Activated T-cell treated with anti-CD3 and anti-CD28 coated beads for 1 hour (primary cell): Measurements from ENCODE around the gene DSP.

Experiments used
- DNase-seq: peaks from one replicate; pipeline ENCODE4 v3.0.0-alpha.2; 2020; ENCODE audit warnings: low read depth

The DSP gene

DNA sequence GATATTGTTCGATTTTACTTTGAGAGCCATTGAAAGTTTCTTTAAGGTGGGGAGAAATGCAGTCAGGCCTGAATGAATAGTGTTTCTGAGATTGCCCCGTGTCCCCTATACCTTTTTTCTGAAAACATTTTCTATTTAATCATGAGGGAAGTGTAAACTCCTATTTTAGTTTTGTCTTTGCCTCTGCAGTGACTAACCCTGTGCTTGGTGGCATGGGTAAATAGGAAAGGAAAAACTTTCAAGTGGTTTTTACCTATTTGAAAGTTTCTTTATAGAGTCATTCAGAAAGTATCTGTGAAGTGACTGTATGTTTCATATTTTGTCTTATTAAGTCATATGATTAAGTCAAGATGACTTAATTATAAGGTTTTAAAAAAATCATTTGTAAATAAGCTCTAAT lies 63.0 kb downstream of the DSP start:
- no peak for DNase-seq

DNA sequence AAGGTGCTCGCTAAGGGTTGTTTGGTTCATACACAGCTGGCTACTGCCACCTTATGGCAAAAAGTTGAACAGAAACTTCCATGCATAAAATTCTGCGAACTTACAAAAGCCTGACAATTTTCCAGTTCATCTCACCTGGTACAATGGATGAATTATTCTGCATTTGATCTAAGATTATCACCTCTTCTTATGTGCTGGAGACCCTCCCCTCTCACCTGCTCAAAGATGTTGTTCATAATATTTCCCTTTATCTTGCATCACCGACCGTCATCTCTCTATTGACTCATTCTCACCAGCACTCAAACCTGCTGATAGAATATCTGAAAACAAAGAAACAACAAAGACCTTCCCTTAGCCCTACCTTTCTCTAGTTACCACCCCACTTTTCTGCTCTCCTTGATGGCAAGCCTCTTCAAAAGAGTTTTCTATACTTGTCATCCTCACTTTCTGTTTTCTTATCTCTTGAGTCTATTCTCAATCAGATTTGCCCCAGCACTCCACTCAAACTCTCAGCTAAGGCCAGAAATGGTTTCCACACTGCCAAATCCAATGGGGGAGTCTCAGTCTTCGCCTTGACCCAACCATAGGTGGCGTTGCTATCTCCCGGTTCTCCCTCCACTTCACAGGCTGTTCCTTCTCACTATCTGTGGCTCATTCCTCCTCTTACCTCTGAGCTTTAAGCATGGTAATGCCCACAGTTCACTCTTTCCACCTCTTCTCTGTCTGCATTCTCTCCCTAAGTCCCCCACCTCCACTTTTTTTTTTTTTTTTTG lies 74.3 kb downstream of the DSP start:
- DNase-seq: no peak

DNA sequence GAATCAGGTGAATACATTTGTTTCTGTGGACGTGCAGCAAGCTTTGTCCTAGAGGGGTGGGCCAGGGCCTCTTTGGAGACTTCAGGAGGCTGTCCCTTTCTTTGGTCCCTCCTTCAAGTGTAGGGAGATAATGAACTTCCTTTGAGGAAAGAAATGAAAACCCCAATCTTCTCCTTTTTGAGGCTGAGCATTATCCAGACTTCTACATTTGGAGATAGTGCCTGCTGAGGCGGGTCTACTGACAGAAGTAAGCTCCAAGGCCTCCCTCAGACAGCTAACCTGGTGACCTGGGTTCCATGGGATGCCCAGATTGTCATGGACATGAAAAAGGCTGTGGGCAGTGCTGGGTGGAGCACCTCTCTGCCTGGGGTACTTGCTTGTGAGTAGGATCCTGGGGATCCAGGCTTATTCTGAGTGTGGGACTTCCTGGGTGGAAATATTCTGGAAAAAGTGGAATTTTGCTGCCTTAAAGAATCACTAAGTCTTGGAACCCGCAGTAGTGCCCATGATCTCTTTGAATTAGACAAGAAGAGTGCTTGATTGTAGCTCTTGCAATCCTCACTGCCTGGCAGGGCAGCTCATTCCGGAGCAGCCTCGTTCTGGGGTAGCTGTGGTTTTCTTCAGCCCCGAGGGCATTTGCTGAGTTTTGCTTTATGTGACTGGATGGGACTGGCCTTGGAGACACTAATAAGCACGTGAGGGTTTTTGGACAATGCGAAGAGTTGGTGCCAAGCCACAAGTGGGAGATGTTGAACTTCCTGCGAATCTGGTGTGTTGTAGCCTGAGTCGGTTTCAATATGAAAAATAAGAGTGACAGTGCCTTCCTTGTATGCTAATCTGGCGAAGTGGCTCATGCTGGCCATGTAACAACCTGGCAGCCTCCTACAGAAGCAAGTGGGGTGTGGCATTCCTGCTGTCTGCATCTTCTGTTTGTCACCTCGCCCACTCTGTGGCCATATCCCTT lies 76.6 kb downstream of the DSP start:
- DNase-seq: no peak

DNA sequence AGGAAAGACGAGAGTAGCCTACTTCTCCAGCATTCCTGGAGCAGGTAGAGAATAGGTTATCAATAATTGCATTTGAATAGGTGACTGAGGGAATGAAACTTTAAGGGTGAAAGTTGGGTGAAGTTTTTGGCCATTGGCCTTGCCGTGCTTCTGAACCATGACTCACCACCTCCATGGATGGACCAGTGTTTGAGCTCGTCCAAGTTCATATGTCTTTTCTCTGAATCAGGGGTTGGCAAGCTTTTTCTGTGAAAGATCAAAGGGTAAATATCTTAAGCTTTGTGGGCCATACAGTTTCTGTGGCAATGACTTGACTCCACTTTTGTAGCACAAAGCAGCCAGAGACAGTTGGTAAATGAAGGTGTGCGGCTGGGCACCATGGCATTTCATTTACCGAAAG lies 80.3 kb downstream of the DSP start:
- DNase-seq: no peak

DNA sequence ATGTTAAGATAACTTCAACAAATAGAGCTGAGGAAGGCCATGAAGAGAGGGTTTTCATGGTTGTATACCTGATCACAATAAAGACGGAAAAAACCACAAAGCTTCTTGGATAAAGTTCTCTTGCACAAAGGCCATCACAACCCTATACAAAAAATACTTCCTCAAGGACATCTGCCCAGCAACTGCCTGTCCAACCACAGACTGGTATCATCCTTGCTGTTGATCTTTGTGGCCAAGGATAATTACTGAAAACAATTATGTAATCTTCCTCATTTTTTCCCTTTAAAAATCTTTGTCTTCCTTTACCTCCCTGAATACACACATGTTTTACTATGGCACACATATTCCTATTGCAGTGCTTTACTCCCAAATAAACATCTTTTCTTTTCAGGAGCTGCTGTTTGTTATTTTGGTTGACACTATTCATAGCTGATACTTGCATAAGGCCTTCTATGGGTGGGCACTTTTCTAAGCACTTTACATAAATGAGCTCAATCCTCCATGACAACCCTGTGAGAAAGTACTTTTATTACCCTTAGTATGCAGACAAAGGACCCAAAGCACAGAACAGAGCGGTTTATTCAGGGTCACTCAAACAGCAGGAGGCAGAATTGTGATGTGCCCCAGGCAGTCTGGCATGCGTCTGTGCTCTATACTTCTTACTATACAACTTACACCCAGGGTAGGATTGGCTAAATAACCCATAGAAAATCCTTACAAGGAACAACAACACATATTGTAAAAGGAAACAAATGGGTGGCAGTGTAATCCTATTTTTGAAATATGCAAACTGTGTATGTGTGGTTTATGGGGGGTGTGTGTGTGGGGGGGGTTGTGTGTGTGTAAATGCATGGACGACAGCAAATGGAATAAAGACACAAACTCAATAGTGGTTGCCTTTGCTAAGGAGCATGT lies 83.6 kb downstream of the DSP start:
- no peak for DNase-seq

DNA sequence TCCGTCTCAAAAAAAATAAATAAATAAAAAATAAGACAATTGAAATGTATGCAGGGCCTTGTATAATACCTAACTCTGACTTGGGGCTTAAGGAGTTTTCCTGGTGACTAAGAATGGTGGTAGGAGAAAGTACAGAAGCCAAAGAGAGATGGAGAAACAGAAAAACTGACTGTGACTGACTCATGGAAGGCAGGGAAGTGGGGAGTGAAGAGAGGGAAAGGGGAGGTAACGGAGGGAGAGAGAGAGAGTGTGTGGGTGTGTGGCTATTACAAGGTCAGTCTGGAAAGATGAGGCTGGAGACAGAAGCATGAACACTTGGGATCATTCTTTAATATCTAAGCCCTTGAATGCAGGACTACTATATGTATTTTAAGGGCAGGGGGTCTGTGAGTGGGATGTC lies 87.0 kb downstream of the DSP start:
- DNase-seq: no peak

DNA sequence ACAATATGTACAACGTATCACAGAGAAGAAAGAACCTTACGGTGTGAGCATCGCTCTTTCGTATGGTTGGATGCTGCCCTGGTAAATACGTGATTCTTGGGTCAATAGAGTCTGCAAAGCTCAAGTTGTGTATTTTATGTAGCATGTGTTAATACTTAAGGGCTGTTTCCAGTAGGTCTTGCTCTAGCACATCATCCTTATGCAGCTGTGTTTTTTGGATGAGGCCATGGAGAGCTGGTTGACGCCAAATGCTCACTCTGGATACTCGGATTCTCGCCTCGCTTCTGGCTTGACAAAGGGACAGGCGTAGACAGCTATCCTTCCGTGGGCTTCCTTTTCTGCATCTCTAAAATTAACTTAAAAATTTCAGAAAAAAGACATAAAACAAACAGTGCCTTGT lies 87.4 kb downstream of the DSP start:
- DNase-seq: no peak

DNA sequence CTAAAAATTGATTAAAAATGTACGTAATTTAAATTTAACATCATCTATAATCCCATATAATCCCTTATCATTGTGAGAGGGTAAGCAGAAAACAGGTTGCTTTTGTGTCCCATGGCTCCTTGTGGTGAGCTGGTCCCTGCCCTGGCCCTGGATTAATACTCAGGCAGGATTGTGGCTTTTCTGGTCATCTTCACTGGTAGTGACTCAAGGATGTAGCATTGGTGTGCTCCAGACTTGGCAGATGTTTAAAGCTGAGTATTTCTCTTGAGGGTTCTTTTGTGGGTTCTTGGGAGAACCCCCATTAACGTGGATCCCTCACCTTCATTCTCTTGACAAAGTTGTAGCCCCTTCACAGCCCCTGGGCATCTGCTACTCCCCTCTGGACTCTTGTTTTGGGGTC lies 87.8 kb downstream of the DSP start:
- no peak for DNase-seq

DNA sequence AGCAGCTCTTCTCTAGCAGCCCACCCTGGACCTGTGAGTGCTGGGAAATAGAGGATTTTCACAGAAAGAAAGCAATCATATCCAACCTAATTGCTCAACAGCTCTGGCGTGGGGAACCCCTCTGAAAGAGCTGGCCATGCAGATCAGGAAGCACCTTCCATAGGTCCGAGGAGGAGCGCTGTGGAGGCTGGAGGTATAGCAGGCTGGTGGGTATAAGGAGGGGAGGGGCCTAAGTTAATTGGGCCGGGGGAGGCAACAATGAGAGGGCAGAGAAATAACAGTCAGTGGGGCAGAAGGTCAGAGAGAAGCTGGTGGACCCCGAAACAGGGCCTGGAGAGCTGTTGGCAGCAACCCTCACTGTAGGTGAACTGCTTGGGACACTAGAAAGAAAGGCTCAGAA lies 89.3 kb downstream of the DSP start:
- no peak for DNase-seq

DNA sequence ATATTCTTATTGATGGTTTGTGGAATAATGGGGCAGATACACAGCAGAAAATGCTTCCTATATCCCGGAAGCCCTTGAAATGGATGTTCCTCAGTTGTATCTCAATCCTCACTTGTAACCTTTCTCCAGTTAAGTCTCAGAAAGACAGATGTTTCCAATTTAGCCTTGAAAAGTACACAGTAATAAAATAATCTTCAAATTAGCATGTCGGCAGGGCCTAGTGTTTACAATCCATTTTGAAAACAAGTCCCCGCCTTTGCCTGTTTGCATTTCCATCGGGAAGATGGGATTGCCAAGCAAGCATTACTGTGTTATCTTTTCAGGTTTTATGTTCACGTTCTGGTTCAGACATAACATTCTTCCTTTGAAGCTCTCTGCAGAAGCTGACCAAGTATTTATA lies 90.0 kb downstream of the DSP start:
- no peak for DNase-seq

DNA sequence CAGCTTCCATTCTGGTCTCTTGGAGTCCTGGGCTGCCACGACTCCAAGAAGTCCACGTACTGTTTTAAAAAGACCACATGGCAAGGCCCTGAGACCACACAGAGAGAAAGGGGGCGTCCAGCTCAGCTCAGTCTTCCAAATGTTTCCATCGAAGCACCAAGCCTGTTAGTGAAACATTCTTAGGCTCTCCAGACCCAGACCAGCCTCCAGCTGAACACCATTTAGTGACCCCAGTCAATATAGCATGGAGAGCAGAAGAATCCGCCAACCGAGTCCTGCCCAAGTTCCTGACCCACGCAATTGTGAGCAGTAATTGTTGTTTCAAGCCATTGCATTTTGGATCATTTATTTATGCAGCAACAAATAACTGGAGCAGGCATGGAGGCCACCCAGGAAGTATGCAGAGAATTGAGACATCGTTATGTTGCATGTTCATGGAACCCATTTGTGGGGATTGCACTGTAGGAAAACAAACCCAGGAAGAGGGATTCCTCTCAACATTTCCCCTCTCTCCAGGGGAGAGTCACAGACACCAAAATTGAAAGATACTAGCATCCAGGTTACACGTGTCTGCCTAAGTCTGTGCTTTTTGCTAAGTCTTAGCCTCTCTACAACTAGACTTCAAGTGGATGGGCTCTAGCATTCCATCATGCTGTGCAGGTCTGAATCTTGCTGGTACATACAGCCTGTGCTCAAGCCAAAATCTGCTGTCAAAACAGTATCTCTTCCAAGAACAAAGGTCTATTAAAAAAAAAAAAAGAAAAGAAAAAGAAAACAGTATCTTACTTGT lies 91.2 kb downstream of the DSP start:
- no peak for DNase-seq

DNA sequence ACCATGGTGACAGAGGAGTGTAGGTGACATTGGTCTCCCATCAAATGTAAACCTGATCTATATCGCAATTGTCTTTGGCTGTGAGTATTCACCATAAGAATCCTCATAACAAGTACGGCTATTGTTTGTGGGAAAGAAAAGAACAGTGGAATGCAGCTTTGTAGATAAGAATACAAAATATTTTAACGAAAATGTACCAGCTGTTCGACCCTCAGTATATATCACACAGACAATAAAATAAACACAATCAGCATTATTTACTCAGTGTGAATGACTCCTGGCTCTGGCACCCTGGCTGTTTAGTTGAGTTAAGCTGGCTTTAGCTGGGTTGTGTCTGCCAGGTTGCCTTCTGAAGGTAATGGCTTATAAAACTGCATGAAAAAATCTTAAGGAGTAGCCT lies 91.9 kb downstream of the DSP start:
- no peak for DNase-seq

DNA sequence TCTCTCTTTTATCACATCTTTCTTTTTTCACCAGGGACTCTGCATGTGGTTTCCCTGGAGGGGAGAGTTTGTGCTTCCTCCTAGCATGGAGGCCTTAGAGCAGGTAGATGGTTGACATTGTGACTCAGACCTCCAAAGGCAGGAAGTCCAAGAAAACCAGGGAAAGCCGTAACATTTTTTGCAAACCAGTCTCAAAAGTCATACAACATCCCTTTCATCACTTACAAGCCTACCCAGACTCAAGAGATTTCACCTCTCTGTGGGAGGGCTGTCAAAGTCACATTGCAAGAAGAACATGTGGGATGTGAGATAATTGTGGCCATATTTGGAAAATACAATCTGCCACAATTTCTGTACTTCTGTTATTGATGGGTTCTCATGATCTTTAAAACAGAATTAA lies 94.7 kb downstream of the DSP start:
- DNase-seq: no peak
